Measurements from ENCODE around the gene ZNF462.

GRCh38 chr9:106920701-106921283 lies 57.8 kb downstream of the ZNF462 start:
- TF ChIP-seq POLR2A (IDR thresholded peaks at IDR 0.05), result no peak
- TF ChIP-seq, protein P1, sequence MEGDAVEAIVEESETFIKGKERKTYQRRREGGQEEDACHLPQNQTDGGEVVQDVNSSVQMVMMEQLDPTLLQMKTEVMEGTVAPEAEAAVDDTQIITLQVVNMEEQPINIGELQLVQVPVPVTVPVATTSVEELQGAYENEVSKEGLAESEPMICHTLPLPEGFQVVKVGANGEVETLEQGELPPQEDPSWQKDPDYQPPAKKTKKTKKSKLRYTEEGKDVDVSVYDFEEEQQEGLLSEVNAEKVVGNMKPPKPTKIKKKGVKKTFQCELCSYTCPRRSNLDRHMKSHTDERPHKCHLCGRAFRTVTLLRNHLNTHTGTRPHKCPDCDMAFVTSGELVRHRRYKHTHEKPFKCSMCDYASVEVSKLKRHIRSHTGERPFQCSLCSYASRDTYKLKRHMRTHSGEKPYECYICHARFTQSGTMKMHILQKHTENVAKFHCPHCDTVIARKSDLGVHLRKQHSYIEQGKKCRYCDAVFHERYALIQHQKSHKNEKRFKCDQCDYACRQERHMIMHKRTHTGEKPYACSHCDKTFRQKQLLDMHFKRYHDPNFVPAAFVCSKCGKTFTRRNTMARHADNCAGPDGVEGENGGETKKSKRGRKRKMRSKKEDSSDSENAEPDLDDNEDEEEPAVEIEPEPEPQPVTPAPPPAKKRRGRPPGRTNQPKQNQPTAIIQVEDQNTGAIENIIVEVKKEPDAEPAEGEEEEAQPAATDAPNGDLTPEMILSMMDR (IDR thresholded peaks at IDR 0.05), result no peak
- no peak for TF ChIP-seq EP300 (IDR thresholded peaks at IDR 0.05)
- TF ChIP-seq POLR2AphosphoS5 (IDR thresholded peaks at IDR 0.05), result no peak
